Stimulated activated effector memory CD8-positive, alpha-beta T cell treated with anti-CD3 and anti-CD28 coated beads, Interleukin-12 subunit alpha, Interleukin-12 subunit beta, amount 100 ng/mL, for 72 hours (primary cell): Measurements from ENCODE around the gene AURKAIP1.
A peak's percentile ranks its signal among the peaks of the same experiment; 100 is the strongest.

ENCODE experiments used
- ATAC-seq: fragments of 150-1000 bp; cut with Tn5 transposase; 2 replicates; pipeline ENCODE4 v1.10.0; 2021
- DNase-seq, 2 donors: peaks; one replicate each; pipeline ENCODE4 v3.0.0; 2021 to 2022; ENCODE audit warnings: low spot score in 2 of 2
- H3K27ac Mint-ChIP-seq: one replicate; pipeline ENCODE4 v1.8.0; 2022; ENCODE audit warnings: mild to moderate bottlenecking, mixed read lengths
- H3K36me3 Mint-ChIP-seq: one replicate; pipeline ENCODE4 v1.8.0; 2022; ENCODE audit warnings: mild to moderate bottlenecking, mixed read lengths
- H3K4me1 Mint-ChIP-seq: one replicate; pipeline ENCODE4 v1.8.0; 2022; ENCODE audit warnings: mixed read lengths
- H3K4me3 Mint-ChIP-seq: one replicate; pipeline ENCODE4 v1.8.0; 2022; ENCODE audit warnings: mild to moderate bottlenecking, mixed read lengths
- H3K9me3 Mint-ChIP-seq: one replicate; pipeline ENCODE4 v1.8.0; 2022; ENCODE audit warnings: mixed read lengths

The AURKAIP1 gene

GRCh38 chr1:1361982-1362423 lies 13.0 kb downstream of the AURKAIP1 start:
- Mint-ChIP-seq H3K9me3 (no peaks in the 10 kb centered on the region), H3K4me3 (no peak overlapping the region), H3K27ac (no peak overlapping the region), H3K36me3 (no peaks in the 10 kb centered on the region), H3K4me1 (peaks cover 5% of the 10 kb centered on the region)
- ATAC-seq (no peak), DNase-seq (no peak)

GRCh38 chr1:1361233-1361981 lies 13.6 kb downstream of the AURKAIP1 start:
- H3K9me3 Mint-ChIP-seq, result no peaks in the 10 kb centered on the region
- H3K4me3 Mint-ChIP-seq, result no peak overlapping the region
- DNase-seq, result no peak
- peaks cover 5% of the 10 kb centered on the region for H3K4me1 Mint-ChIP-seq
- ATAC-seq, result no peak
- H3K36me3 Mint-ChIP-seq, result no peaks in the 10 kb centered on the region
- no peak overlapping the region for H3K27ac Mint-ChIP-seq

GRCh38 chr1:1360506-1361169 lies 14.4 kb downstream of the AURKAIP1 start:
- Mint-ChIP-seq H3K9me3 (no peaks in the 10 kb centered on the region), H3K4me3 (no peak overlapping the region), H3K4me1 (peaks cover 5% of the 10 kb centered on the region), H3K36me3 (no peaks in the 10 kb centered on the region), H3K27ac (no peak overlapping the region)
- DNase-seq (no peak), ATAC-seq (no peak)

- ATAC-seq (no peak), DNase-seq (no peak)
- Mint-ChIP-seq H3K27ac (no peak overlapping the region), H3K9me3 (no peaks in the 10 kb centered on the region), H3K4me1 (peaks cover 5% of the 10 kb centered on the region), H3K36me3 (no peaks in the 10 kb centered on the region), H3K4me3 (no peak overlapping the region)
Measured at GRCh38 chr1:1359664-1360468, 15.1 kb downstream of the AURKAIP1 start.

GRCh38 chr1:1359308-1359663 lies 15.7 kb downstream of the AURKAIP1 start:
- H3K27ac Mint-ChIP-seq, result no peak overlapping the region
- ATAC-seq (peak; percentile 27), DNase-seq (no peak)
- H3K4me1 Mint-ChIP-seq, result peaks cover 5% of the 10 kb centered on the region
- H3K9me3 Mint-ChIP-seq, result no peaks in the 10 kb centered on the region
- H3K36me3 Mint-ChIP-seq, result no peaks in the 10 kb centered on the region
- H3K4me3 Mint-ChIP-seq, result no peak overlapping the region

GRCh38 chr1:1358433-1359271 lies 16.4 kb downstream of the AURKAIP1 start, which contains the start of gene MXRA8:
Gene MXRA8 (minus strand): TSS chr1:1358555. CDS start chr1:1358504, 51 bp downstream.
- DNase-seq, result no peak
- H3K36me3 Mint-ChIP-seq, result no peaks in the 10 kb centered on the region
- H3K4me3 Mint-ChIP-seq, result no peak within 1 kb of the TSS
- no peak for ATAC-seq
- H3K4me1 Mint-ChIP-seq, result peaks cover 5% of the 10 kb centered on the region
- H3K27ac Mint-ChIP-seq, result no peak within 1 kb of the TSS
- H3K9me3 Mint-ChIP-seq, result no peaks in the 10 kb centered on the region

- no peaks in the 10 kb centered on the region for H3K36me3 Mint-ChIP-seq
- DNase-seq (no peak), ATAC-seq (no peak)
- H3K9me3 Mint-ChIP-seq, result no peaks in the 10 kb centered on the region
- no peak overlapping the region for H3K27ac Mint-ChIP-seq
- no peak overlapping the region for H3K4me3 Mint-ChIP-seq
- H3K4me1 Mint-ChIP-seq, result peaks cover 5% of the 10 kb centered on the region
Measured at GRCh38 chr1:1357871-1358432, 17.1 kb downstream of the AURKAIP1 start.

- ATAC-seq, result peak; percentile 24
- no peaks in the 10 kb centered on the region for H3K9me3 Mint-ChIP-seq
- H3K27ac Mint-ChIP-seq, result no peak overlapping the region
- peaks cover 12% of the 10 kb centered on the region for H3K4me1 Mint-ChIP-seq
- H3K36me3 Mint-ChIP-seq, result no peaks in the 10 kb centered on the region
- DNase-seq, result no peak
- H3K4me3 Mint-ChIP-seq, result no peak overlapping the region
Measured at GRCh38 chr1:1356796-1357401, 18.1 kb downstream of the AURKAIP1 start.

- H3K36me3 Mint-ChIP-seq, result no peaks in the 10 kb centered on the region
- H3K4me3 Mint-ChIP-seq, result no peak overlapping the region
- H3K27ac Mint-ChIP-seq, result no peak overlapping the region
- peaks cover 13% of the 10 kb centered on the region for H3K4me1 Mint-ChIP-seq
- no peaks in the 10 kb centered on the region for H3K9me3 Mint-ChIP-seq
- no peak for ATAC-seq
- no peak for DNase-seq
Measured at GRCh38 chr1:1356166-1356795, 18.7 kb downstream of the AURKAIP1 start.

GRCh38 chr1:1355416-1355815 lies 19.6 kb downstream of the AURKAIP1 start:
- H3K27ac Mint-ChIP-seq, result no peak overlapping the region
- DNase-seq, result no peak
- H3K9me3 Mint-ChIP-seq, result no peaks in the 10 kb centered on the region
- H3K4me1 Mint-ChIP-seq, result peaks cover 13% of the 10 kb centered on the region
- H3K36me3 Mint-ChIP-seq, result no peaks in the 10 kb centered on the region
- ATAC-seq, result peak; percentile 42
- H3K4me3 Mint-ChIP-seq, result no peak overlapping the region

GRCh38 chr1:1354271-1355247 lies 20.4 kb downstream of the AURKAIP1 start:
- no peak overlapping the region for H3K27ac Mint-ChIP-seq
- H3K4me3 Mint-ChIP-seq, result peak overlapping the region; percentile 18
- peaks cover 13% of the 10 kb centered on the region for H3K4me1 Mint-ChIP-seq
- H3K36me3 Mint-ChIP-seq, result no peaks in the 10 kb centered on the region
- DNase-seq, result no peak
- ATAC-seq, result no peak
- H3K9me3 Mint-ChIP-seq, result no peaks in the 10 kb centered on the region

GRCh38 chr1:1353389-1354151 lies 21.4 kb downstream of the AURKAIP1 start:
- DNase-seq (no peak), ATAC-seq (no peak)
- Mint-ChIP-seq H3K9me3 (no peaks in the 10 kb centered on the region), H3K27ac (no peak overlapping the region), H3K4me3 (peak overlapping the region; percentile 18), H3K36me3 (no peaks in the 10 kb centered on the region), H3K4me1 (peaks cover 7% of the 10 kb centered on the region)
